BJ (cell line): Measurements from ENCODE around the gene HLA-DOB. TPM values are rescaled to one million over a fixed set of nuclear protein-coding genes. Genes with fewer than 3 reads are reported as not detected.
"Not testable (repeated sequence)": the region's sequence is repeated elsewhere in the genome, so short reads cannot be mapped to it uniquely, and the experiment has no call there.

ENCODE experiments used
- CTCF ChIA-PET: fragments of 350-600 bp; formaldehyde crosslinking; extraction: SDS; loops from one replicate; lab custom pipeline; 2021; ENCODE audit warnings: antibody characterized with exemption, inconsistent platforms; lab: Yijun Ruan, JAX
- POLR2A ChIA-PET: fragments of 300-600 bp; sonication (Branson Sonifier 250); formaldehyde crosslinking; extraction: SDS; loops from one replicate; lab custom pipeline; 2021; ENCODE audit warnings: antibody characterized with exemption; lab: Charles Lee
- DNase-seq: peaks from one replicate; pipeline ENCODE4 v3.0.0-alpha.2; 2011; ENCODE audit warnings: low read depth
- H3K27me3 ChIP-seq: 2 replicates; pipeline ENCODE4 v1.6.0; 2011; ENCODE audit warnings: low read length; ENCODE audit not compliant: control insufficient read depth, insufficient read depth
- H3K36me3 ChIP-seq: 2 replicates; pipeline ENCODE4 v1.5.1; 2011; ENCODE audit warnings: low read length; ENCODE audit not compliant: control insufficient read depth, insufficient read depth
- H3K4me3 ChIP-seq: 2 replicates; pipeline ENCODE4 v1.5.1; 2011; ENCODE audit warnings: low read depth, mild to moderate bottlenecking, control low read depth, low read length
- polyA plus RNA-seq: library from polyadenylated mRNA; depleted of rRNA; stranded (reverse); fragments of >200 nt; gene quantifications from 2 replicates; pipeline ENCODE4 v1.2.3, GENCODE V29; 2011
- TF ChIP-seq, protein P1 (sequence below): IDR thresholded peaks from 2 replicates; pipeline ENCODE4 v1.5.1; 2011; ENCODE audit warnings: low read depth, mild to moderate bottlenecking, control low read depth, inconsistent platforms, low read length, moderate library complexity; ENCODE audit not compliant: insufficient read depth

HLA-DOB gene
- polyA plus RNA-seq, 1 experiment = 0.16 TPM

DNA sequence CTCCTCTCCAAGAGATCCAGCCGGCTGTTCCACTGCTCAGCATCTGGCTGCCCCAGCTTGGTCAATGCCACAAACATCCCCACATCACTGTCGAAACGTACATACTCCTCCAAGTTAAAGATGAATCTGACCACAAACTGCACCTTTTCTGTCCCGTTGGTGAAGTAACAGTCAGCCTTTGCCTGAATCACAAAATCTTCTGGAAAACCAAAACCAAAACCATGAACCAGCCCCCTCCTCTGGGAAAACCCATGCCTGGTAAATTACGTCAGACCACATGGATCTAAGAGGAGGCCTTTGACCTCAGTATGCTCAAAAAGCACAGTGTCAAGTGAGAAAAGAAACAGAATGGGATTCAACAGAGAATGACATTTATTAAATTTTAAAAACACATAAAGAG, 1.7 kb downstream of the HLA-DOB start:
- H3K27me3 ChIP-seq = peaks cover 5% of the 10 kb centered on the region

DNA sequence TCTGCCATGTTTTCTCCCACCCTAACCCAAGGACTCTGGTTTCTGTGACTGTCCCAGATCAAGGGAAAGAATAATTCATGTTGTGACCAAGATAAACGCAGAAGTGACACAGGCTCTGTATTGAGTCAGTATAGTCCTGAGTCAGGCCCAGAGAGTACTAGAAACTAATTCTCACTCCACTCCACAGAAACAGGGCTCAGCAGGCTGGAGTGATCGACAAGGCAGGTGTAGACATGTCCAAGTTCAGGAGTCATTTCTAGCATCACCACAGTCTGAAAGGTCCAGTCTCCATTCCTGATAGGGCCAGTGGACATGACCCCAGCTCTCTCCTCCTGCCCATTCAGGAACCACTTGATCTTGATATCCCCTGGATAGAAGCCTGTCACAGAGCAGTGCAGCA, 2.7 kb downstream of the HLA-DOB start:
- H3K27me3 ChIP-seq = peaks cover 5% of the 10 kb centered on the region
- no peak overlapping the region for H3K4me3 ChIP-seq
- no peak for DNase-seq
- TF ChIP-seq, protein P1, sequence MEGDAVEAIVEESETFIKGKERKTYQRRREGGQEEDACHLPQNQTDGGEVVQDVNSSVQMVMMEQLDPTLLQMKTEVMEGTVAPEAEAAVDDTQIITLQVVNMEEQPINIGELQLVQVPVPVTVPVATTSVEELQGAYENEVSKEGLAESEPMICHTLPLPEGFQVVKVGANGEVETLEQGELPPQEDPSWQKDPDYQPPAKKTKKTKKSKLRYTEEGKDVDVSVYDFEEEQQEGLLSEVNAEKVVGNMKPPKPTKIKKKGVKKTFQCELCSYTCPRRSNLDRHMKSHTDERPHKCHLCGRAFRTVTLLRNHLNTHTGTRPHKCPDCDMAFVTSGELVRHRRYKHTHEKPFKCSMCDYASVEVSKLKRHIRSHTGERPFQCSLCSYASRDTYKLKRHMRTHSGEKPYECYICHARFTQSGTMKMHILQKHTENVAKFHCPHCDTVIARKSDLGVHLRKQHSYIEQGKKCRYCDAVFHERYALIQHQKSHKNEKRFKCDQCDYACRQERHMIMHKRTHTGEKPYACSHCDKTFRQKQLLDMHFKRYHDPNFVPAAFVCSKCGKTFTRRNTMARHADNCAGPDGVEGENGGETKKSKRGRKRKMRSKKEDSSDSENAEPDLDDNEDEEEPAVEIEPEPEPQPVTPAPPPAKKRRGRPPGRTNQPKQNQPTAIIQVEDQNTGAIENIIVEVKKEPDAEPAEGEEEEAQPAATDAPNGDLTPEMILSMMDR = no peak
- CTCF ChIA-PET = interaction anchor here (1.0 to 1.8 kb wide), 3 partner anchors 16 to 57 kb away, joined by 3 to 4 read pairs (median 4); no protein-coding TSS in a partner anchor
- no peaks in the 10 kb centered on the region for H3K36me3 ChIP-seq
- POLR2A ChIA-PET = no interaction called here

More for the DNA sequence above, 1.7 kb downstream of the HLA-DOB start:
- TF ChIP-seq, protein P1 = no peak
- no peaks in the 10 kb centered on the region for H3K36me3 ChIP-seq
- POLR2A ChIA-PET = no interaction called here
- DNase-seq = no peak
- H3K4me3 ChIP-seq = no peak overlapping the region
- CTCF ChIA-PET = interaction anchor here (0.5 to 1.1 kb wide), 3 partner anchors 23 to 53 kb away, joined by 3 to 4 read pairs (median 3); no protein-coding TSS in a partner anchor

DNA sequence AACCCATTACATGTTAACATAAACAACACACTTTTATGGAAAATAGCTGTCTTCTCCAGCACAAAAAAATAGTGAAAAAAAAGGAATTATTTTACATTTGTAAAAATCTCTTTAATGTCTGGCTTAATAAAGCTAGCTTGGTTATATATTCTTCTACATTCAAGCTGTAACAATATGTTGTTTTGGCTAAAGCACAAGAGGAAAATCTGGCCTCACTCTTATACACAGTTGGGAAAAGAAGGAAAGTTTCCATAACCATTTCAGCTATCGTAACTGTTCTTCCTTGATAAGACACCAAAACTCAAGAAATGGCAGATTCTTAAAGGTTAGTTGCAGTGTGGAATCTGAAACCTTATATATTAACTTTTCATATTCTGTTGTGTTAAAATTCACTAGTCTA, 7.6 kb downstream of the HLA-DOB start:
- TF ChIP-seq, protein P1 = no peak
- POLR2A ChIA-PET = no interaction called here
- Histone ChIP-seq H3K36me3 (no peaks in the 10 kb centered on the region), H3K4me3 (no peak overlapping the region), H3K27me3 (peaks cover 6% of the 10 kb centered on the region)
- CTCF ChIA-PET = interaction anchor here (0.7 to 1.6 kb wide), 3 partner anchors 12 to 59 kb away, joined by 3 to 4 read pairs (median 4); no protein-coding TSS in a partner anchor
- DNase-seq = no peak

DNA sequence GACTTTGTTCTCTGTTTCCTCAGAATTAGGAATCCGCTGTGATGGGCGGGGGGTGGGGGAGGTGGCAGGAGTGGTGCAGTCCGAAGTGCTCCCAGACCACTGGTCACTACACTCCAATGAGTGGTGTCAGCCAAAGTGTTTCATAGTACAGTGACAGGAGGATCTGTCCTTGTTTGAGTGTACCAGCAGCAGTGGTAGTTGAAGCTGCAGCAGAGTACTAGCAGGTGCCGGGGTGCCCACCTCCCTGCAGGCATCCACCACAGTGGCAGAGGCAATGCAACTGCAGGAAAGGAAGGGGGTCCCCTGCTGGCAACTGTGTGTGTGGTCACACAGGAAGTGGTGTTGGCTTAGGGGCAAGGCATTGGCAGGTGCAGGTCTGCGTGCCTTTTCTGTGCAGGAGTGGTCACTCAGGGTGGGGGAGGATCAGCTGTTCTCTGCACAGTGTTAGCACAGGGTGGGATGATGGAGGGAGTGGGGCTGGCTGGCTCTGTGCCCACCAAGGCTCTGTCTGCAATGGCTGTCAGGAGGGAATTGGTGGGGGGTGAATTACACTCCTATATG, 9.7 kb downstream of the HLA-DOB start:
- Histone ChIP-seq H3K4me3 (no peak overlapping the region), H3K27me3 (0 out of 2 replicates have a peak, but pooled peaks cover 1% of the 10 kb centered on the region), H3K36me3 (no peaks in the 10 kb centered on the region)
- DNase-seq = no peak
- ChIA-PET POLR2A (no interaction called here), CTCF (interaction anchor here (1.2 to 1.3 kb wide), 2 partner anchors 14 to 562 kb away, joined by 3 read pairs; no protein-coding TSS in a partner anchor)
- TF ChIP-seq, protein P1 = no peak

DNA sequence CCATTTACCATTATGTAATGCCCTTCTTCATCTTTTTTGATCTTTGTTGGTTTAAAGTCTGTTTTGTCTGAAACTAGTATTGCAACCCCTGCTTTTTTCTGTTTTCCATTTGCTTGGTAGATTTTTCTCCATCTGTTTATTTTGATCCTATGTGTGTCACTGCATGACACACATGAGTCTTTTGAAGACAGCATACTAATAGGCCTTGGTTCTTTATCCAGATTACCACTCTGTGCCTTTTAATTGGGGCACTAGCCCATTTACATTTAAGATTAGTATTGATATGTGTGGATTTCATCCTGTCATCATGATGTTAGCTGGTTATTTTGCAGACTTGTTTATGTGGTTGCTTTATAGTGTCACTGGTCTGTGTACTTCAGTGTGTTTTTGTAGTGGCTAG, 11.4 kb downstream of the HLA-DOB start:
- H3K27me3 ChIP-seq, H3K4me3 ChIP-seq, H3K36me3 ChIP-seq, POLR2A ChIA-PET, DNase-seq: not testable (repeated sequence)
- CTCF ChIA-PET = interaction anchor here (1.5 kb wide), 1 partner anchor 391 kb away, joined by 3 read pairs; no protein-coding TSS in a partner anchor

DNA sequence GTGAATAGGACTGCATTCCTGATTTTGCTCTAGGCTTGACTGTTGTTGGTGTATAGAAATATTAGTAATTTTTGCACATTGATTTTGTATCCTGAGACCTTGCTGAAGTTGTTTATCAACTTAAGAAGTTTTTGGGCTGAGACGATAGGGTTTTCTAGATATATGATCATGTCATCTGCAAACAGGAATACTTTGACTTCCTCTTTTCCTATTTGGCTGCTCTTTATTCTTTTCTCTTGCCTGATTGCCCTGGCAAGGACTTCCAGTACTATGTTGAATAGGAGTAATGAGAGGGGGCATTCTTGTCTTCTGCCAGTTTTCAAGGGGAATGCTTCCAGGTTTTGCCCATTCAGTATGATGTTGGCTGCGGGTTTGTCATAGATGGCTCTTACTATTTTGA, 13.4 kb downstream of the HLA-DOB start:
- Histone ChIP-seq H3K36me3 (no peaks in the 10 kb centered on the region), H3K27me3 (peaks cover 3% of the 10 kb centered on the region), H3K4me3 (no peak overlapping the region)
- ChIA-PET POLR2A (no interaction called here), CTCF (interaction anchor here (1.3 kb wide), 1 partner anchor 36 kb away, joined by 3 read pairs; the partner anchor contains the start of gene TAP2)
- TF ChIP-seq, protein P1 = no peak
- DNase-seq = no peak
